ENCODE data around the gene JAZF1.

The JAZF1 gene

DNA sequence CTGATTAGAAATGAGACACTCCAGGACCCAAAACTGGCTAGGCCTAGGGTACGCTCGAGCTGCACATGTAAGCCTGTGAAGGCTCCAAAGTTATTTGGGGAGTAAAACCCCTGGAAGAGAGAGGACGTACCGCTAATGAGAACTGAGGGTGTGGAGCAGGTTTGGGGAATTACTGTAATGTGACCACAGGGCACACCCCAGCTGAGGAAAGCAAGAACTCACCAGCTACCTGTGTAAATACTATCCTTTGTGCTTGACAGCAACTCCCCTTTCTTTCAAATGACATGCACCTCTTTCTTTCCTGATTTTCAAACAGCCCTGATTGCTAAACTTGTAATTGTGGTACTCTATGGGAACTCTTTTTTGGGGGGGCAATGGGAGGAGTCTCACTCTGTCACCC, 147.2 kb downstream of the JAZF1 start:
- Histone ChIP-seq H3K27me3 (no peaks in the 10 kb centered on the region), H3K4me3 (ENCODE audit: low read depth in 1 of 2, low read length in 1 of 2) (no peak overlapping the region), H3K4me1 (ENCODE audit: control insufficient read depth in 1 of 2, insufficient read depth in 1 of 2, low read depth in 1 of 2, low read length in 1 of 2) (no peaks in the 10 kb centered on the region), H3K9me3 (no peaks in the 10 kb centered on the region), H3K27ac (no peak overlapping the region), H3K36me3 (peaks cover 4% of the 10 kb centered on the region)
- TF ChIP-seq, protein P1, sequence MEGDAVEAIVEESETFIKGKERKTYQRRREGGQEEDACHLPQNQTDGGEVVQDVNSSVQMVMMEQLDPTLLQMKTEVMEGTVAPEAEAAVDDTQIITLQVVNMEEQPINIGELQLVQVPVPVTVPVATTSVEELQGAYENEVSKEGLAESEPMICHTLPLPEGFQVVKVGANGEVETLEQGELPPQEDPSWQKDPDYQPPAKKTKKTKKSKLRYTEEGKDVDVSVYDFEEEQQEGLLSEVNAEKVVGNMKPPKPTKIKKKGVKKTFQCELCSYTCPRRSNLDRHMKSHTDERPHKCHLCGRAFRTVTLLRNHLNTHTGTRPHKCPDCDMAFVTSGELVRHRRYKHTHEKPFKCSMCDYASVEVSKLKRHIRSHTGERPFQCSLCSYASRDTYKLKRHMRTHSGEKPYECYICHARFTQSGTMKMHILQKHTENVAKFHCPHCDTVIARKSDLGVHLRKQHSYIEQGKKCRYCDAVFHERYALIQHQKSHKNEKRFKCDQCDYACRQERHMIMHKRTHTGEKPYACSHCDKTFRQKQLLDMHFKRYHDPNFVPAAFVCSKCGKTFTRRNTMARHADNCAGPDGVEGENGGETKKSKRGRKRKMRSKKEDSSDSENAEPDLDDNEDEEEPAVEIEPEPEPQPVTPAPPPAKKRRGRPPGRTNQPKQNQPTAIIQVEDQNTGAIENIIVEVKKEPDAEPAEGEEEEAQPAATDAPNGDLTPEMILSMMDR (IDR thresholded peaks at IDR 0.05), result no peak

DNA sequence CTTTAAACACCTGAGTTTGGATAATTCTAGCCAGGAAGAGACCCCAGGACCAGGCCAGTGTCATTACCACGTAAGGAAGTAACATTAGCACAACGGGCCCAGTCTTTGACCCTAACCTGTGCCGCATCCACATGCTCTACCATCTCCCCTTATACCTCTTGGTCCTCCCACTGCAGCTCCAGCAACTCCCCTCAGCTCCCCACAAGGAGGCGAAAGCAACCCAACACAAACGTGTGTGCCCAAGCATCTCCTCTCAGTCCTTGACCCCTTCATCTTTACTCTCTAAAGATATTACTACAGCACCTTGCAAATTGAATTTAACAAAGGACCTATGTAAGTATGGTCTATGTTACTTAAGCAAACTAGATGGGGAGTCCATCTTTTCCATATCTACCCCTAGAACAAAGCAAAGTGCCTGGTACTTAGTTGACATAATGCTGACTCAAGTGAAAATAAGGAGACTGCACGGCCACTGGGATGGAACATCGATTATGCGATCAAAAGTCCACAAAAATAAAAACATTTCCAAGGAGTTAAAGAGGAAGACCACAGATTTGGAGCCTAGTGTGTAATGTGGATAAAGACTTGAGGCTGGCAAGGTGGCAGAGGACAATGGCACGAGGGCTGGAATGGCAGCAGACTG, 147.7 kb downstream of the JAZF1 start:
- no peak overlapping the region for H3K27ac ChIP-seq
- H3K27me3 ChIP-seq, result no peaks in the 10 kb centered on the region
- TF ChIP-seq, protein P1 (IDR thresholded peaks at IDR 0.05), result no peak
- no peaks in the 10 kb centered on the region for H3K9me3 ChIP-seq
- H3K4me1 ChIP-seq (ENCODE audit: control insufficient read depth in 1 of 2, insufficient read depth in 1 of 2, low read depth in 1 of 2, low read length in 1 of 2), result no peaks in the 10 kb centered on the region
- peaks cover 4% of the 10 kb centered on the region for H3K36me3 ChIP-seq
- H3K4me3 ChIP-seq (ENCODE audit: low read depth in 1 of 2, low read length in 1 of 2), result no peak overlapping the region

DNA sequence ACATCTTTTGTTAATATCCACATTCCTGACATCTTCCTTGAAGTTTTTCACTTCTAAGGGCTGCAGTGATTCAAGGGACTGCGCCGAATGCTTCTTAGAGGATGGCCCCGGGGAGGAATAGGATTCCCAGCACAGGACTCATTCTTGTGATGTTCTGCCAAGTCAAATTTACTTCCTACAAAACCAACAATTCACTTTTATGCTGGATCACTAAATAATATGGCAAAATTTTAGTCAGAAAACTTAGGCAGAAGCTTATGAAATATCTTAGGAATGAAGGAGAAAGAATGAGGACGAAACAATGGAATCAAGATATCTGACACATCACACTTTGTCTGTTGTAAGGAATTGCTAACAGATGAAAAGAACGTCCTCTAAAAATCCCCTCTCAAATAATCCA, 151.5 kb downstream of the JAZF1 start:
- Histone ChIP-seq H3K36me3 (peaks cover 4% of the 10 kb centered on the region), H3K27me3 (no peaks in the 10 kb centered on the region), H3K27ac (no peak overlapping the region), H3K9me3 (no peaks in the 10 kb centered on the region), H3K4me1 (ENCODE audit: control insufficient read depth in 1 of 2, insufficient read depth in 1 of 2, low read depth in 1 of 2, low read length in 1 of 2) (peaks cover 0 to 6% of the 10 kb centered on the region in 2 experiments), H3K4me3 (ENCODE audit: low read depth in 1 of 2, low read length in 1 of 2) (no peak overlapping the region)
- TF ChIP-seq, protein P1 (IDR thresholded peaks at IDR 0.05), result no peak

DNA sequence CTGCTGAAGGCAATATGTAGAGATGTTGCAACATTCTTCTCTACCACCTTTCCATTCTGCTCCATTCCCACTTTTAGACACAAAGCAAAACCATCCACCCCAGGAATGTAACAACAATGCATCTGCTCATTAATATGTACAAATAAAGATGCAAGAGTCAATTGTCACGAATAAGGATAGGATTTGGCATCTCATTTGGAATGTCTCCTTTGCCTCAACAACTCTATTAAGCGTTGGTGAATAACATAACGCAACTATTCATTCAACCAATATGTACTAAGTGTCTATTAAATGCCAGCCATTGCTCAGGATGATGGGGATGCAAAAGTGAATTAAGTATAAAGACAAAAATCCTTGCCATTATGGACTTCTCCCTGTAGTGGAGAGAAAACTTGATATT, 152.1 kb downstream of the JAZF1 start:
- Histone ChIP-seq H3K9me3 (no peaks in the 10 kb centered on the region), H3K4me1 (ENCODE audit: control insufficient read depth in 1 of 2, insufficient read depth in 1 of 2, low read depth in 1 of 2, low read length in 1 of 2) (peaks cover 0 to 6% of the 10 kb centered on the region in 2 experiments), H3K27ac (no peak overlapping the region), H3K36me3 (peaks cover 4% of the 10 kb centered on the region), H3K4me3 (ENCODE audit: low read depth in 1 of 2, low read length in 1 of 2) (no peak overlapping the region), H3K27me3 (no peaks in the 10 kb centered on the region)
- TF ChIP-seq, protein P1 (IDR thresholded peaks at IDR 0.05), result no peak

DNA sequence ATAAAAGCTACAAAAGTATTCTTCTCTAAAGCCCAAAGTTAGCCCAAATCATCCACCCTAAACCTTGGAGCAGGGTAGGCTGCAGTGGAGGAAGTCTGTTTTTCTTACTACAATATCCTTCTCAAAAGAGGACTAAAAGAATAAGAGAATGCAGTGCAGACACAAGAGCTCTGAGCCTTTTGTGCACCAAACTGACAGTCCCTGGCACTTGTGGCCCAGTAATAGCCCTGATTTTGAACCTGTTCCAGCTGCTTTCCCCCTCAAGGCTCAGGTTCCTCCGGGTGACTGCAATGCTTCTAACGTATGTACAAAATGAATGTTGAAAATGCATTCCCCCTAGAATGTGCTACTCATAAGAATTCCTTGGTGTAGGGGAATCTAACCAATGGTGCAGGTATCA, 154.4 kb downstream of the JAZF1 start:
- H3K36me3 ChIP-seq, result peaks cover 1% of the 10 kb centered on the region
- no peaks in the 10 kb centered on the region for H3K9me3 ChIP-seq
- no peak overlapping the region for H3K4me3 ChIP-seq (ENCODE audit: low read depth in 1 of 2, low read length in 1 of 2)
- H3K27ac ChIP-seq, result no peak overlapping the region
- TF ChIP-seq, protein P1 (IDR thresholded peaks at IDR 0.05), result no peak
- no peaks in the 10 kb centered on the region for H3K27me3 ChIP-seq
- H3K4me1 ChIP-seq (ENCODE audit: control insufficient read depth in 1 of 2, insufficient read depth in 1 of 2, low read depth in 1 of 2, low read length in 1 of 2), result peaks cover 0 to 6% of the 10 kb centered on the region in 2 experiments
